ENCODE data around the gene IRF2BP2.

IRF2BP2 gene

DNA sequence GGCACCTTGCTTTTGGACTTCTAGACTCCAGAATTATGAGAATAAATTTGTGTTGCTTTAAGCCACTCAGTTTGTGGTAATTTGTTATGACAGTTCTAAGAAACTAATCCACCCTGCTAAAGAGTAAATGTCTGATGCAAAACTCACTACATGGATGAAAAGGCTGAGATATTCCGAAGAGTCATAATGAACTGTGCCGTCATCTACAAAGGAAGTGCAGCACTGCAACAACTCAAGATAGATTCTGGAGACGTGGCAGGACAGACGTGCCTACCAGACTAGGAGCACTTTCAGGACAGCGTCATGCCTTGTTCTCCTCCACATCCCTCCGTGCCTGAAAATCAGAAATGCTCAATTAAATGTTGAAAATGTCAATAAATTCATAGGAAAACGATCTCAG, 24.4 kb upstream of the IRF2BP2 start:
- DNase-seq (ENCODE audit: low read depth) = no peak

DNA sequence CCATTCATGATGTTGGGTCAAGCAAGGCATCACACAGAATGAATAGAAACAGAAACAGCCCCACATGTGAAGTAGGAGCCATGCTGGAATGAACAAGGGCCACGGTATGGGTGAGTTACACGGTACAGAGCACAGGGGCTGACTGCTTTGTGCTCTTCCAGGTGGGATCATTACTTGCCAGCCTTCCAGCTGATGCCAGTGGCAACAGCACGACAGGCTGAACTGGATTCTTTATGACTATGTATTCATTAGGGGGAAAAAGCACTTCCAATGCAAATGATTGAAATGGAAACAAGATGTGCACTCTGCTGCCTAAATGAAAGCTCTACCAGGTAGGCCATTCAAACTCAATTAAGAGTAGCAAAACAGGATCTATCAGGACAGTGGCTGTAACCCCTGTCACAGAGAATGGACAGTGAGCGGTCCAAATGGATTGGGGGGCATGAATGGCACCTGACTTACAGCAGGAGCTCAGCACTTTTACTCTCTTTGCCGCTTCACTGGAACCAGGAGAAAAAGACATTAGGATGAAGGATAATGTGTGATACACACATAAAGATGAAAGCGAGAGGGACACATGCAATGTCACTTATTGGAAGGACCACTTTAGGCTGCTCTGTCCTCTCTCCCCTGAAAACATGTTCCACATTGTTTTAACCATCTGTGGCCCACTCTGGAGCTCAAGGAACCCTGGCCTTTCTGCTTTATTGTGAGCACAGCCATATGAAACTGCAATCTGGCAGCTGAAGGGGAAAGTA, 23.4 kb upstream of the IRF2BP2 start:
- no peak for DNase-seq (ENCODE audit: low read depth)

DNA sequence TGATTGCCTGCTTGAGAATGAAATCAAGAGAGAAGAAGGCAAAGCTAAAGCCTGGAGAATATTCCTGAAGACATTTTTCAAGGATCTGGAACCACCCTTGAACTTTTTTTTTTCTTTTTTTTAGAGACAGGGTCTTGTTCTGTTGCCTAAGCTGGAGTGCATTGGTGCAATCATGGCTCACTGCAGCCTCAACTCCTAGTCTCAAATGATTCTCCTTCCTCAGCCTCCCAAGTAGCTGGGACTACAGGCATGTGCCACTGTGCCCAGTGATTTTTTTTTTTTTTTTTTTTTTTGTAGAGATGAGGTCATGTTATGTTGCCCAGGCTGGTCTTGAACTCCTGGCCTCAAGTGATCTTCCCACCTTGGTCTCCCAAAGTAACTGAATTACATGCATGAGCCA, 22.2 kb upstream of the IRF2BP2 start:
- no peak for DNase-seq (ENCODE audit: low read depth)

DNA sequence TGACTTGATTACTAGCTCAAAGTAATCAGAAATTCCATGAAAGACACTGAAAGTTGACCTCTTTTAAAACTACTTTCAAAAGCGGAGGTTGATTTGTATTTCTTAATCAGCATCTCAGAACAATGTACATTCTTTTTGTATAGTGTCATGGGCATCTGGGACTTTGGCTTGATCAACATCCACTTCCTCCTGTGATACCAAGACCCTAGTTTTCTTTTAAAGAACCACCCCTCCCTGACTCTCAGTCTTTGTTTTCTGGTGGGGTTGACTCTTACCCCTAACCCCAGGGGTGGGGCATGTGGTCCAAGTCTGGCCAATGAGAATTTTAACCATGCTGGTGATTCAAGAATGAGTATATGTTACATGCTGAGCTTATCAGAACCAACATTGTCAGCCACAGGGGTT, 21.7 kb upstream of the IRF2BP2 start:
- DNase-seq (ENCODE audit: low read depth) = no peak

DNA sequence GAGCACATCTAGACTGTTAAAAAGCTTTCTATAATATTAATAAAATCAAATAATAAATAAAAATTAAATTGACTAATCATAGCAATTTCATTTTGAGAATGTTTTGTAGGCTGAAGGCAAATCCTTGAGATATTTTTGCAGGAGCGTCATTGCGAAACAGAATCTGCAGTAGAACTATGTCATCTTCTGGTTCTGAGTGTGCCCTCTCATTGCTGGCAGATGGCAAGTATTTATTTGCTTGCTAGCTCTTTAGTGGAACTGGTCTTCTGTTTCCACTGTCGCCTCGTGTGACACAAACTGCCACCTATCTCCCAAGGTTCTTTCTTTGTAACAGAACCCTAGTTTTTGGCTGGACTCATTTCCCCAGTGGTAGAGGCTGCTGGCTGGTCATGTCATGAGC, 19.0 kb upstream of the IRF2BP2 start:
- DNase-seq (ENCODE audit: low read depth) = no peak

DNA sequence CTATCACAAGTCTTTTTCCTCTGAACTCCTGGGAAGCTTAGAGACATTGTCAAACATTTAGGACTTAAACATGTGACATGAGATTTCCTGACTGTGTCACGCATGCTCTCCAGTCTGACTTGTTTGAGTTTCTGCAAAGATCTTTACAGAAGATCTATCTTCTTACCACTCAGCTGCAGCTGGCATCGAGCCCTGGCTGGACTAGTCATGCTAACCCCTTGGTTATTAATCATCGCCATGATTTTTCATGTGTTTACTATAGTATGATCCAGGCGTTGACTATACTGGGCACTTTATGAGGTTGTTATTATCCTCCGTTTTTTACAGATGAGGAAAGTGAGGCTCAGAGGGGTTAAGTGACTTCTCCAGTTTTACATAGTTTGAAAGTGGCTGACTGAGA, 18.1 kb upstream of the IRF2BP2 start:
- DNase-seq (ENCODE audit: low read depth) = no peak

DNA sequence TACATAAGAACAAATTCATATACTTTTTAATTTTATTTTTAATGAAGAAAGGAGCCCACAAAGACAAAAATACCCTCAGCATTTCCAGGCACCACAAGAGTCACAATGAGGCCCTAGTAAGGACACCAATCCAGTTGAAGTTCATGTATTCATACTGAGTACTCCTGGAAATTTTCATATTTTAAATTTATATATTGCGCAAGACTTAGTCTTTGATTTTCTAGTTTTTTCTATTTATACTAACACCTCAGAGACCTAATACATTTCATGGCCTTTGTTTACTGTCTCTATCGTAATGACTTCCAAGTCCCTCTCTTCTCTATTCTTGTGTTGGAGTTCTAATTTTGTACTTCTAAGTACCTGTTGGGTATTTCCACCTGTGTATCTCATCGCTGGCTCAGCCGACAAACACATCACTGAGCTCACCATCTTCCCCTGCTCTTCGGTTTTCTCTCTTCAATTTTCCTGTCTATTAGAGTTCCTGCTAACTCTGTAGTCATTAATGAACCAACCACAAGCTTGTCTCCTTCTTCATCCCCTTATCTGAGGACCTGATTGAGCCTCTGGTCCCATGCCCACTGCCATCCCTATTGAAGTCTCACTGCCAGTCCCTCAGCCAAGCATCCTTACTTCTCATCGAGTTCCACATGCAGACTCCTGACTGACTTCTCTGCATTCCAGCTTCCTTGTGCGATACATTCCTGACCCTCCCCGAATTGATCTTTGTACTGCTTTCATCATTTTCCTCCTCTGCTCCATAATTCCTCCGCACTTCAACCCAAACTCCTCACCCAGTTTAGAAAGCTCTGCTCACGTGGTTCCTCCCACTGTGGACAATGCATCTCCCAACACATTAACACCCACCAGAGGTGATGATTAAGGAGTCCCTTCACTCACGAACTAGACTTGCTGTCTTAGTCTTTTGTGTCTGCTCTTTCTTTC, 17.3 kb upstream of the IRF2BP2 start:
- no peak for DNase-seq (ENCODE audit: low read depth)

DNA sequence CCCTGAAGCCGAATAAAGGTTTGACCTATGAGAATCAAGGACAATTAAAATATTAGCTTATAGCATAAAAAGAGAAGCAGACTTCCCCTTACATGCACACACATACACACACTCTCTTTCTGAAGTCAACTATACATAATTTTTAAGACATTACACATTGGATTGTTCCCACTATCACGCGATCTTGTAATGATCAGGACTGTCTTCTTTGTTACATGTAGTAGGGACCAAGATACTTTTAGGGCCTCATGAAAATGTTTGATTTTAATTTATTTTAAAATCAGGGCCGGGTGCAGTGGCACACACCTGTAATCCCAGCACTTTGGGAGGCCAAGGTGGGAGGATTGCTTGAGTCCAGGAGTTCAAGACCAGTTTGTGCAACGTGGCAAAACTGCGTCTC, 16.4 kb upstream of the IRF2BP2 start:
- no peak for DNase-seq (ENCODE audit: low read depth)

DNA sequence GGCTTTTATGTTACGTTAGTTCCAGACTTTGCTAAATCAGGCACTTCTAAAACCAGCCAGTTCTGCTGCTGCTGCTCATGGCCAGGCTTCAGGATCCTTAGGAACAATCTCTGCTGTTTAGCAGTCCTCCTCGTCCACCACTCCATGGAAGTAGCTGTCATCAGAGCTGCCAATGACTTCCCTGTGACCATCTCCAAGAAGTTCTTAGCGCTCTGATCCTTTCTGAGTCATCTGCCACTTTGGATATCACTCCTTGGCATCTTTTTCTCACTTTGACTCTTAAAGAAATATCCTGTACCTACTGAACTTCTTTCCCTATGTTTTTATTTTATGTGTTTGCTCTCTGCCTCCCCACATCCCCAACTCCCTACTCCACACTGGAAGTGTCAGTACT, 14.7 kb upstream of the IRF2BP2 start:
- DNase-seq (ENCODE audit: low read depth) = no peak

DNA sequence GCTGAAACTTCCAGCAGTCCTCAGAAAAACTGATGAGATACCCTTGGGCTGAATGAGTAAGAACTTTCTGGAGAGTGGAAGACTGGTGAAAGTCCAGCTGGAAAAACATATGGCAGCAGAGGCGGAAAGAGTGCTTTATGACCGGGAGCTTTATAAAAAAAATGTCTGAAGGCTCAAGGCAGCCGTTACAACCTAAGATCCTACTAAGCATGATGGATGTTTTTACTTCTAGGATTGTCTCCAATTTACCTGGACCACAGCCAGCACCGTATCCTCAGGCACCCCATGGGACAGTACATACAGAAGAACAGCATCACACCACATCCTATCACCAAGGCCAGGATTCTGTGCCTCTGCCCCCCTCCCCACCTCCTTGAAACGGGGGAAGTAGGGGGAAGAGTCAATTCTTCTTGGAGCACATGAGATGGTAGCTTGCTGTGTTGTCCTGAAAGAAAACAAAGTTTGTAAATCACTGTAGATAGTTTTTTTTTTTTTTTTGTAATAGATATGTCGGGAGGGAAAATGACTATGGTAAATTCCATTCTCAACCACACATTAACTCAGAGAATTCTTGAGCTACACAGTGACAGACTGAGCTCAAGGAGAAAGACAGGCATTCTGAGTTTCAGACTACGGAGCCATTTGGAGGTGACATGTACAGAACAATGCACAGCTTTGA, 11.8 kb upstream of the IRF2BP2 start:
- no peak for DNase-seq (ENCODE audit: low read depth)

DNA sequence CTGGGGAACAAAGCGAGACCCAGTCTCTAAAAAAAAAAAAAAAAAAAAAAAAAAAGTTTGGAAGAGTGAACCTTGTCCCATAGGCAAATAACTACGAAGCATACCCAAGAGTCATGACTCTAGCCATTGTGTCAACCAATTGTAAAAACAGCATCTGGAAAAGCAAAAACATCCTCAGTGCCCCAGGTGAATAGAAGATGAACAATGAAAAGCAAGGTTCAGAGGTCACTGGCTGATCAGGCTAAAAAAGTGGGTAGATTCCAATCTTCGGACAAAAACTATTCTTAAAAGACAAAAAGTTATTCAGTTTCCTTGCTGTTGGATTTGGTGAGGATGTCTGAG, 11.1 kb upstream of the IRF2BP2 start:
- no peak for DNase-seq (ENCODE audit: low read depth)

DNA sequence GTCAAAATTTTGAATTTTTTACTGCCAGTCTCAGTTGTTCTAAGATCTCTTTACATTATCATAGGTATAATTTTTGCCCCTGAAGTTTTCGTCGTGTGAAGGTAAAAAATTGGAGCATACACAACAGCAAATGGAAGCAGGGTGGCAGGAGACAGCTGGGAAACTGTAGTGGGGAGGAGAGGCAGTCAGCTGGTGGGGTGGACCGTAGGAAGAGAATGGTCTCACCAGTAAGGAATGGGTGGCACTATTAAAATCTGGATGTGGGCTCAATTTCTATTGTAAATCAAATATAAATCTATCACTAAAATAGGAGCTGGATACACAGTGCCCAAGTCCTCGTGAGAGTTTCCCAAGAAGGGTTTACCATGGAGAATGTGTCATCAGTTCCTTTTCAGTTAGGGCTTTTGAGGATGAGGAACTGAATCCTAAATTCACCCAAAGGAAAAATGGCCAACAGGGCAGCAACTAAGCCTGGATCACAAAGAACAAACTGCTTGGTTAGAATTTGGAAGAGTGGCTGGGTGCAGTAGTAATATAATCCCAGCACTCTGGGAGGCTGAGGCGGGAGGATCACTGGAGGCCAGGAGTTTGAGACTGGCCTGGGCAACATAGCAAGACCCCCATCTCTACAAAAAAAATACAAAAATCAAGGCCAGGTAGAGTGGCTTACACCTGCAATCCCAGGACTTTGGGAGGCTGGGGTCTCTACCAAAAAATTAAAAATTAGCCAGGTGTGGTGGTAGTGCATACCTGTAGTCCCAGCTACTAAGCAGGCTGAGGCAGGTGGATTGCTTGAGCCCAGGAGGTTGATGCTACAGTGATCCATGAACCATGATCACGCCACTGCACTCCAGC, 10.5 kb upstream of the IRF2BP2 start:
- no peak for DNase-seq (ENCODE audit: low read depth)

DNA sequence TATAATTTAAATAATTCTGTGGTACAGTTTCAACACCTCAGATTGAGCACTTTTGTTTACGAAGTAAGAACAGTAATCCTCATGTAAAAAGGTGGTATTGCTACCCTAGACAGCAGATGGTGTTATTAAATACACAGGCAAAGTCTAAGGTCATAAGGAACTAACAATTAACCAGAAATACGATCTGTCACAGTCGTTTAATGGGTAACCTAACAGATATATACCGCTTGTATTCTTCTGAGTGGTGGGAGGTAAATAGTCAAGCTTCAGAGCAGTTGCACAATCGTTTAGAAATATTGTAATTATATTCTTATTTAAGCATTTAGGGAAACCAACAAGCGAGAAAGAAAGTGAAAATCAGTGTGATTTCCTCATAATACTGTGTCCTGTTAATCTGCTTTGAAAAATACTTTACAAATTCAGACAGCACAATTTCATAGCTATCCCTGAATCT, 9.8 kb upstream of the IRF2BP2 start:
- DNase-seq (ENCODE audit: low read depth) = no peak

DNA sequence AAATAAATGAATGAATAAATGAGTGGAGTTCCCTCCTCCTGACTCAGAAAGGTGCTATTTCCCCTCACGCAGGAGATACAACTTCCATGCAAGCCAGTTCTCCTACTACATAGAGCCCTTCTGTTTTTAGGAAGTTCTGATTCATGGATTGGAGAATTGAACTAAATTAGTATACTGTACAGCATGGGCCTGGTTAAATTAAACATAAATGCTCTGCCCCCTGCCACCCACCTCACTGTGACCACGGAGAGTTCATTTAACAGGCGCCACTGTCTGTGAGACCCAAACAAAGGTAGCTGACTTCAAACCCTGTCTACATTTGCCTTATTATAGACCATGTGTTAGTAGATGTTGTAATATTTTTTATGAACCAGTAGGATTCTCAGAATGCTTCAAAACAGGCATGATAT, 9.1 kb upstream of the IRF2BP2 start:
- no peak for DNase-seq (ENCODE audit: low read depth)

DNA sequence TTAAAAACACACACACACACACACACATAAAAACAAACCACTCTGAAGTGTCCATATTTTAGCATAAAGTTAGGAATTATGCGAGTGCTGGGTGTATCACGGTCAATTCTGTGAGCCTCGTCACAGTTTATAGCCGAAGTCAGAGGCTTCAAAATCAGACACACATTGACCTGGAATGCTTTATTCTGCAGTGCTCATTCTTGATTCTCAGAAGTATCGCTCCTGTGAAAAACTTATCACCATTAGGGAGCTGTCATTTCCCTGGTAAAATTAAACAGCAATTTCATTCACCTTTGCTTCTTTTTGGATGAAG, 8.7 kb upstream of the IRF2BP2 start:
- no peak for DNase-seq (ENCODE audit: low read depth)

DNA sequence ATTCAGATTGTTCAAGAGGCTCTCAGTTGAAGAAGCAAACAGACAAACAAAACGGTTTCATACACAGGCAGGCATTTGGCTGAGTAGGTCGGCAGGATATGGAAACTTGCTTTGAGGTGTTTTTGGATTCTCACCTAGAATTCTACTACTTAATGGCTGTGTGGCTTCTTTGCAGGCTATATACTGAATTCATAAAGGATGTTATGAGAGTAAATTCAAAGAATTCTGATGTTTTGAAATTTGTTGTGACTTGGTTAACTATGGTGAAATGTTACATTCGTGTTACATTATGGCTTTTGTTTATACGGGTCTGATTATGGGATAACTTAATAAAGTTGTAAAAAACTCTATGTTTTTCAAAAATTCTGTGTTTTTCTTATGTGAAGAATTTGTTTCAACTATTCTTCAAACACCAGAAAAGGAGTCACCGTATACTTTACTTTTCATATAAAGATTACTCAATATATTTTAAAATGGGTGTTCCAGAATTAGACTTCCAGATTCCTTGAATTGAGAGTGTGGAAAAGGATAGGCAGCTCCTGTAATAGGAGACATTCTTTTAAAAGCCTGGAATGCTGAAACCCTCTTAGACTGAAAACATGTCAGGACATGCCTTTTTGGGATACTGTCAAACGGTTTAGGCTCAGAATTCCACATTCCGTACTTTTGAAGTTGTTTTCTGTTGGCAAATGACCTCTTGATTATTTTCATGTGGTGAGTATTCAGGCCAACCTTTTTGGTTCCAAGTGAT, 8.2 kb upstream of the IRF2BP2 start:
- no peak for DNase-seq (ENCODE audit: low read depth)

DNA sequence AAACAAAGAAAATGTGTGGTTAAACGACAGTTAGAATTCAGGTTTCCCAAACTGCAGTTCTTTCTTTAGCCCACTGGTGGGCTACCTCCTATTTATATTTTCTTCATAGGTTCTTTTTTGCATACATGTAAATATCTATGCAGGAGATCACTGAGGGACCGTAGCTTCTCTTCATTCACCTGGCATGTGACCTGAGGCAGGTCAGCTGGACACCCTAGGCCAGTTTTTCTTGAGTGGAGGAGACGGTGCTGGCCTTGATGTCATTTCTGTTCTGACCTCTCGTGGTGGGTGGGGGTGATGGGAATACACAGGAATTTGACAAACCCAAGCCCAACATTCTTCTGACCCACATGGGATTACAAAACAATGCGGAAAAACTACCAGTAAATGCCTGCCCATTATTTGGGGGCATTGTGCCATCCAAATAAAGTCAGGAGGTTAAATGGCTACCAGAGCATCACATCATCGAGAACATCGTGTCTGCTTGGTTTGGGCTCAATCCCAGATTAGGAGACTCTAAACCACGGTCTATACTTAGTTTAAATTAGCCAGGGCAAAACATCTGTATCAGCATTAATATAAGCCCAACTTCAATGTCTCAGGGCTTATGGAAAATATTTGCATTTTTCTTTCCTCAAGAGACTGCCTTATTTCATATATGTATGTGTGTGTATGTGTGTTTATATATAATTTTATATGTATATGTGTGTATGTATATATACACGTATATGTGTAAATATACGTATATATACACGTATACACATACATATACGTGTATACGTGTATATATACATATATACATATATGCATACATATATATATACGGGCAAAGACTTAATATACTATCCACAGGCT, 7.4 kb upstream of the IRF2BP2 start:
- DNase-seq (ENCODE audit: low read depth) = no peak

DNA sequence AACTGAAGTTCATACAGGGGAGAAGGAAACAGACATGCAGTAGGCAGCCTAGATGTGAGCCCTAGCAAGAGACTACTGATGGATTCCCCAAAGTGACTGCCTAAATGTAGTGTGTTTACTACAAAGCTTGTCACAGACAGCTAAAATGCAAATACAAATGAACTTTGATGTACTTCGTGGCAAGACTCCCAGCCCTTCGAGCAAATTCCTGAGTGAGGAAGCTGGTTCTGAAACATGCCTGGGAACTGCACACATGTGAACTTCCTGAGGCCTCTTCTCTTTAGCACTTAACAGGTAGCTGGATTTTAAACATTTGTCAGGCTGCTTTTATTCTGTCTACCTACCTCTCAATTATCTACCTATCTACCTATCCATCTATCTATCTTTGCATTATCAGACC, 6.7 kb upstream of the IRF2BP2 start:
- DNase-seq (ENCODE audit: low read depth) = no peak

DNA sequence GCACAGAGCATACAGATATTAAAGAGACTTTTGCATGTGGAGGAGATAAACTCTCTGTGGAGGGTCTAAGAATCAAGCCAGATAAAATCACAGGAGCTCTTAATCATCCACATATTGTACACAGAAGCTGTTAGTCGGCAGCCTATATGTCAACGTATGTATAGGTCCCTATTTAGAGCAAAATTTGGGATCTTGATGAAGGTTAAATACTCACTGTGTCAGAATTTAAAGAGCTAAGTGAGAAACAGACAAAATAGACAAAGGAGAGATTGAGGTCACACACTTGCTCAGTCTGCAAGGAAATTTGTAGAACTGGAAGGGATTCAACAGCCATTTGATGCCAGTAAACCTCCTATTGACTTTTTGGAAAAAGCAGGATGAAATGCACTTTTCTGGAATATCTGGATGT, 4.1 kb upstream of the IRF2BP2 start:
- no peak for DNase-seq (ENCODE audit: low read depth)

DNA sequence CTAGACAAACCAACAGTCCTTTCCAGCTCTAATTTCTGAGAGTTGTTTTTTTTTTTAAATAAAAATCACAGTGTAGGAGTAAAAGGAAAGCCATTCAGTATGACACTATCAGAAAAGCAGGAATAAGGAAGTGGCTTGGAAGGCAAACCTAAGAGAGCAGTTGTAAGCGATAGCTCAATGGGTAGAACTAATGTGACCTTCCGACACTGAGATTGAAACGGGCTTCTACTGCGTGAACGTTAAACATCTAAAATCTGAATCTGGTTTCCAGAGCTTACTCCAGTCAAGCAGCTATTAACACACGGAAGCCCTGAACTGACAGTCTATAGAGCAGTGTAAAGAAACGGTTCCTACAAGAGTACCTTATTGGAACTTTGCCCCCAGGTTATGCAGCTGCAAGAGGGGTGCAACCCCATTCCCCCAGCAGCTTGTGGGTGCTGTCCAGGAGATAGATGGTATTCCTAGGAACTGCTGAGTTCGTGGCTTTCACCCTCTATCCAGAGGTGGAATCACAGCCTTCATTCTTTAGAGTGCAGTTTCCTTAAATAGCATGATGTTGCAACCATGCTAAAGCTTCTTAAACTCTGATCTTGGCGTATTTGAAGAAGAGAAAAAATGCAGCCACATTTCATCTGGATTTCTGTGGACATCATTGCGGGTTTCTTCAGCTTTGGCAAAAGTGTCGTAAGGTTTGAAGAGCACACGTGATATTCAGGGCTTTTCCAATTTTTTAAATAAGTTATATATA, 3.3 kb upstream of the IRF2BP2 start:
- peak; percentile 68 for DNase-seq (ENCODE audit: low read depth)

All from CMK (cell line).